ENCODE results near the gene DDX23.

- TF ChIP-seq POLR2AphosphoS5 (IDR thresholded peaks at IDR 0.05; ENCODE audit: low read depth, low read length) = no peak
- TF ChIP-seq TAF1 (IDR thresholded peaks at IDR 0.05; ENCODE audit: borderline replicate concordance, low read depth, low read length) = no peak
These were observed 28.7 kb upstream of the DDX23 start for GRCh38 chr12:48880647-48881046.

Data from GM12892 (cell line).